Inflammatory macrophage treated with lipopolysaccharide for 4 hours (primary cell): ENCODE results near the gene PKNOX1.
"Not testable (repeated sequence)": the region's sequence is repeated elsewhere in the genome, so short reads cannot be mapped to it uniquely, and the experiment has no call there.

Source experiments
- DNase-seq: peaks from one replicate; pipeline ENCODE4 v3.0.0-alpha.2; 2020

Gene PKNOX1

GRCh38 chr21:43062955-43063664 lies 88.7 kb downstream of the PKNOX1 start:
- DNase-seq = not testable (repeated sequence)

DNA sequence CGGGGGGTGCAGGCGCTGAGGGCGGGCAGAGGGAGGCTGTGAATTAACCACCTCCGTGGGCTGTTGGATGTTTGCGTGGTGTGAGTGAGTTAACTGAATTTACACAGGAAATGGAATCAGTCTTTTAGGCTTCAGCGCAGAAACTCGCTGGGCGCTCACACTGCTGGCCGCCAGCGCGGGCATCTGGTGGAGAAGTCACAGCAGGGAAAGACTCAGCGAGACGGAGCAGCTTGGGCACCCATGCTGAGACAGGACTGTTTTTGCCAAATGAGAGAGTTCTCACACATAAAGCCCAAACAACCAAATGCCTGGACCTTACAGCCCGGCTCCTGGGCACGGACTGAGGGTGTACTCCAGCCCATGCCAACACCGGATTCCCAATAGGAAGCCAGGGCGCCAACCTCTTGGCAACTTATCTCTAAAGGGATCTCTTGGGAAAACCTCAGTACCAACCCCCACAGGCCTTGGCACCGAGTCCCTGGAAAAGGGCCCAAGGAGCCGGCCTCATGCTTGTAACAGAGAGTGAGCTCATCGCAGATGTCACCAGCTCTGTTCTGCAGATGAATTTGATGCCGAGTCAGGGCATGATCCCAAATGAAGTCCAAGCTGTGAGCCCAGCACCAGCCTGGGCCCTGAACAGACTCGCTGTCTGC lies 90.0 kb downstream of the PKNOX1 start:
- not testable (repeated sequence) for DNase-seq

- not testable (repeated sequence) for DNase-seq
Measured at GRCh38 chr21:43065991-43066390, 91.6 kb downstream of the PKNOX1 start.

GRCh38 chr21:43066690-43067089 lies 92.3 kb downstream of the PKNOX1 start:
- not testable (repeated sequence) for DNase-seq

- not testable (repeated sequence) for DNase-seq
Measured at GRCh38 chr21:43068065-43068464, 93.7 kb downstream of the PKNOX1 start.

DNA sequence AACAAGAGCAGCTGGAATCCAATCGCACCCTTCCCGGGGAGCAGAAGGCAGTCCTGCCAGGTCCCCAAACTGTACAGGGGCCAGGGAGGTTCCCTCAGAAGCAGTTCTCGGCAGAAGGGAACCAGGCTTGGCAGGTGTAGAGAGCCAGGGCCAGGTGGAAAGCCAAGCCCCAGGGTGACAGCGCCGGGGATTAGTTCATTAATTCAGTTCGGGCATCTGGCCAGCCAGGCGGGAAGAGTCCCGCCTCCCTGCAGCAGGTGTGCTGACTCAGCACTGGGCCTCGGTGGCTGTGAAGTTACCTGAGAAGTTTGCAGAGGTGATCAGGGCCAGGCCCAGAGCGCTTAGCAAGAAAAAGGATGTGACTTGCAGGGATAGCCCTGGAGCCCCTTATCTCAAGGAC lies 95.3 kb downstream of the PKNOX1 start:
- DNase-seq = not testable (repeated sequence)

GRCh38 chr21:43072742-43073141 lies 98.4 kb downstream of the PKNOX1 start:
- DNase-seq = not testable (repeated sequence)

DNA sequence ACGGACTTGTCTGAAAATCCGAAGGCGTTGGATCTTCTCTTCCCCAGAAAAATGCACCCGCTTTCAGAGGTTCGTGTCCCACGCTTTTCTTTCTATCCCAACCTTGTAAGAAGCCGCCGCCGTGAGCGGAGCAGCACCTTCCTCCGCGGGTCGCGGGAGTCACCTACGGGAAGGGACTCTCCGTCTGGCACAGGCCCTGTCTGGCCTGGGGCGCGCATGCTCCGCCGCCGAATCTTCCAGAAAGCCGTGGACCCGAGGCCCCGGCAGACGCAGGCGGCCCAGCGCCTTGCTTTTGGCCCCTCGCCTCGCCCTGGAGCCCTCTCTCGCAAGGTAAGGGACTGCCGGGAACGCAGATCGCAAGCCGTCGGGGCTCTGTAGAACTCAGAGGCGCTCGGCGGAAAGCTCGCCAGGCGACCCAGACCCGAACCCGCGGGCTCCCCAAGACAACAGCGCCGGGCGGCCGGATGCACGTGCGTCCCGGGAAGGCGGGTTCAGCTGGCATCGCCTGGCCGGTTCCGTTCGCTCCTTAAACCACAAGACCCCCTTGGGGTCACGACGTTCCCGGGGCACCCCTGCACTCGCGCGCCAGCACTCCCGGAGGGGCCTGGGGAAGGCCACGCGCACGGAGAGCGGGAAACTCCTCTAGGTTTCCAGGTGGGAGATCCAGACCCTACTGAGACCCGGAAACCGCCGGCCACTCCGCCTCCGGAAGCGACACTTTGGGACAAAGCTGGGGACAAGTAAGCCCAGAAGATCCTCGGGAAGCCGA lies 100.2 kb downstream of the PKNOX1 start:
- DNase-seq = not testable (repeated sequence)

- not testable (repeated sequence) for DNase-seq
Measured at GRCh38 chr21:43075170-43076022, 101.0 kb downstream of the PKNOX1 start, which contains the start of gene CBS. TSS of gene CBS (minus strand) at chr21:43075835. CDS start at chr21:43072193, 3,642 bp downstream.

GRCh38 chr21:43076023-43076637 lies 101.8 kb downstream of the PKNOX1 start:
- DNase-seq = not testable (repeated sequence)

DNA sequence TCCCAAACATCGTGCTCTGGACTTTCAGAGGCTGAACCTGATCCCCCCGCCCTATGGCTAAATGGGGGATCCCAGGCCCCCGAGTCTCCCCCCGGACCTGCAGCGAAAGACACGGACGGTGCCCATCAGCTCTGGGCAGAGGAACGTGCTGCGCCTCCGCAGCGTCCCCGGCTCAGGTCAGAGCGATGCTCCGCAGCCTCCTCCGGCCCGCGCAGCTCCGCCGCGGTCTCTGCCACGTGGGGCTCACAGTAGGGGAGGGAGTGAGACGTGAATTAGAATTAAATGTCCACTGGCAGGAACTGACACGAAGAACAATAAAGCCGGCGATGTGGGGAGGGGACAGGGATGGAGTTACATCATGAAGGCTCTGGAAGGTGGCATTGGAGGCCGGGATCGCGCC lies 102.3 kb downstream of the PKNOX1 start:
- DNase-seq = not testable (repeated sequence)

DNA sequence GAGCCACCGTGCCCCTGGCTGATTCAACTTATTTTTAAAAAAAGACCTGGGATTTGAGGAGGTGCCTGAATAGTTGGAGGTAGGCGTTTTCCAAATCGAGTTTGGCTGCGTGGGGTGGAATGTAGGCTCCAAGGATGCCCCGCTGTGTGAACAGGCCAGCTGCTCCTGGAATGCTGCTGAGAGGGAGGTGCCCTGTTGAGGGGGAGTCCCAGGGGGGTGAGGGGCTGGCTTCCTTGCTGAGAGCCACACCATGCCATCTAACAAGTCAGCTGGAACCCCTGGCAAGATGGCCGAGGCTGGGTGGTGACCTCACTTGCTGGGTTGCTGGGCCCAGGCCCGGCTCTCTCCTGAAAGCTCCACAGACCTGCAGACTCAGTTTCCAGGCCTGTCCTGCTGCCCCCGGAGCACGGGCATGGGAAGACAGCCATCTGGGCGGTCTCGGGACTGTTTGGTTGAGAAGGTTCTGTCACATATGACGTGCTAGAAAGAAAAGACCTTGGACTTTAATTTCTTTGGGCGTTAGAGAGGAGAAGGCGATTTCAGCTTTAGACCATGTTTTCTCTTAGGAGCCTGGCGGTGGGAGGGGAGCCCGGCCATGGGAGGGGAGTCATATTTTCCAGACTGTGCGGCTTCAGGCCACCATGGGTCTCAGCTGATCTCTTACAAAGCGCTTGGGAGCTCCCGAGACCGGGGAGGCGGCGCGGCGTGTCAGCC lies 108.4 kb downstream of the PKNOX1 start:
- DNase-seq = not testable (repeated sequence)
